Activated T-cell treated with anti-CD3 and anti-CD28 coated beads, Interleukin-2, amount 50 U/mL, for 1 hour (primary cell): ENCODE measurements around the gene CD28.
"Not testable (repeated sequence)": the region's sequence is repeated elsewhere in the genome, so short reads cannot be mapped to it uniquely, and the experiment has no call there.

ENCODE experiments used
- DNase-seq: peaks from one replicate; pipeline ENCODE4 v3.0.0-alpha.2; 2020

Gene CD28

GRCh38 chr2:203750346-203751068 is 44.1 kb downstream of the CD28 start:
- no peak for DNase-seq

GRCh38 chr2:203751685-203752271 is 45.3 kb downstream of the CD28 start:
- DNase-seq, result no peak

GRCh38 chr2:203756161-203756560 is 49.7 kb downstream of the CD28 start:
- DNase-seq, result no peak

- DNase-seq, result no peak
Observed at GRCh38 chr2:203758841-203759689, 52.6 kb downstream of the CD28 start.

GRCh38 chr2:203759690-203760365 is 53.4 kb downstream of the CD28 start:
- DNase-seq, result no peak

- DNase-seq, result no peak
Observed at GRCh38 chr2:203761121-203761520, 54.7 kb downstream of the CD28 start.

GRCh38 chr2:203763241-203763937 is 57.0 kb downstream of the CD28 start:
- DNase-seq, result no peak

GRCh38 chr2:203763938-203764664 is 57.7 kb downstream of the CD28 start:
- DNase-seq, result no peak

- DNase-seq, result no peak
Observed at GRCh38 chr2:203772456-203773165, 66.2 kb downstream of the CD28 start.

GRCh38 chr2:203774760-203775159 is 68.3 kb downstream of the CD28 start:
- no peak for DNase-seq

- DNase-seq, result no peak
Observed at GRCh38 chr2:203775684-203776083, 69.2 kb downstream of the CD28 start.

GRCh38 chr2:203777030-203777429 is 70.6 kb downstream of the CD28 start:
- no peak for DNase-seq

GRCh38 chr2:203779477-203780073 is 73.1 kb downstream of the CD28 start:
- not testable (repeated sequence) for DNase-seq

GRCh38 chr2:203780231-203780630 is 73.8 kb downstream of the CD28 start:
- no peak for DNase-seq

GRCh38 chr2:203781151-203781550 is 74.7 kb downstream of the CD28 start:
- no peak for DNase-seq

GRCh38 chr2:203782262-203782976 is 76.0 kb downstream of the CD28 start:
- peak; percentile 56 for DNase-seq

- no peak for DNase-seq
Observed at GRCh38 chr2:203783496-203784203, 77.2 kb downstream of the CD28 start.

- DNase-seq, result not testable (repeated sequence)
Observed at GRCh38 chr2:203784710-203785270, 78.4 kb downstream of the CD28 start.
